SK-N-SH treated with all-trans-retinoic acid at 6 μM for 48 hours (cell line): ENCODE data around the gene ST8SIA1.

Experiments used
- ATAC-seq: fragments of 200-7000 bp; cut with Tn5 transposase; 3 replicates; pipeline ENCODE4 v1.9.1; 2020; ENCODE audit warnings: mild to moderate bottlenecking, moderate library complexity
- ARNTL ChIP-seq: fragments of 450-650 bp; formaldehyde crosslinking; IDR thresholded peaks from 2 replicates; pipeline ENCODE4 v1.5.0; 2020; ENCODE audit warnings: low read depth, mild to moderate bottlenecking, moderate library complexity, borderline replicate concordance
- BACH2 ChIP-seq: fragments of 250-450 bp; sonication (Bioruptor Pico); IDR thresholded peaks from 2 replicates; pipeline ENCODE4 v1.9.0; 2021; ENCODE audit warnings: mild to moderate bottlenecking, borderline replicate concordance
- CREB5 ChIP-seq: fragments of 250-450 bp; sonication (Bioruptor Pico); IDR thresholded peaks from 2 replicates; pipeline ENCODE4 v1.5.1; 2020; ENCODE audit warnings: low read depth, mild to moderate bottlenecking, moderate library complexity
- CSDC2 ChIP-seq: fragments of 250-450 bp; sonication (Bioruptor Pico); IDR thresholded peaks from 2 replicates; pipeline ENCODE4 v1.5.0; 2020; ENCODE audit warnings: mild to moderate bottlenecking, moderate library complexity
- CSRNP3 ChIP-seq: fragments of 250-450 bp; sonication (Bioruptor Pico); IDR thresholded peaks from 2 replicates; pipeline ENCODE4 v1.5.1; 2021; ENCODE audit warnings: mild to moderate bottlenecking, moderate library complexity
- ESRRG ChIP-seq: fragments of 250-450 bp; sonication (Bioruptor Pico); IDR thresholded peaks from 2 replicates; pipeline ENCODE4 v1.6.1; 2021; ENCODE audit warnings: mild to moderate bottlenecking
- GLIS3 ChIP-seq: fragments of 250-450 bp; sonication (Bioruptor Pico); IDR thresholded peaks from 2 replicates; pipeline ENCODE4 v1.5.0; 2020; ENCODE audit warnings: mild to moderate bottlenecking, moderate library complexity
- ISL1 ChIP-seq: fragments of 250-450 bp; sonication (Bioruptor Pico); IDR thresholded peaks from 2 replicates; pipeline ENCODE4 v2.1.2; 2022; ENCODE audit warnings: mild to moderate bottlenecking, moderate library complexity
- OSR1 ChIP-seq: fragments of 250-450 bp; sonication (Bioruptor Pico); IDR thresholded peaks from 2 replicates; pipeline ENCODE4 v1.8.0; 2022; ENCODE audit warnings: moderate library complexity, mild to moderate bottlenecking, inconsistent platforms
- PATZ1 ChIP-seq: fragments of 250-450 bp; sonication (Bioruptor Pico); IDR thresholded peaks from 2 replicates; pipeline ENCODE4 v1.8.0; 2020; ENCODE audit warnings: mild to moderate bottlenecking, moderate library complexity, borderline replicate concordance
- POU6F1 ChIP-seq: fragments of 250-450 bp; sonication (Bioruptor Pico); IDR thresholded peaks from 2 replicates; pipeline ENCODE4 v1.8.0; 2021; ENCODE audit warnings: low read depth, mild to moderate bottlenecking, moderate library complexity, borderline replicate concordance
- PPARA ChIP-seq: fragments of 250-450 bp; sonication (Bioruptor Pico); IDR thresholded peaks from 2 replicates; pipeline ENCODE4 v1.5.0; 2020; ENCODE audit warnings: mild to moderate bottlenecking, borderline replicate concordance
- RARB ChIP-seq: fragments of 250-450 bp; sonication (Bioruptor Pico); IDR thresholded peaks from 2 replicates; pipeline ENCODE4 v1.8.0; 2021; ENCODE audit warnings: mild to moderate bottlenecking, moderate library complexity
- SNAI2 ChIP-seq: fragments of 250-450 bp; sonication (Bioruptor Pico); IDR thresholded peaks from 2 replicates; pipeline ENCODE4 v1.5.0; 2020; ENCODE audit warnings: mild to moderate bottlenecking, moderate library complexity
- TOX ChIP-seq: fragments of 250-450 bp; sonication (Bioruptor Pico); IDR thresholded peaks from 2 replicates; pipeline ENCODE4 v1.8.0; 2021; ENCODE audit warnings: mild to moderate bottlenecking, moderate library complexity, borderline replicate concordance
- TSHZ2 ChIP-seq: fragments of 250-450 bp; sonication (Bioruptor Pico); IDR thresholded peaks from 2 replicates; pipeline ENCODE4 v1.5.0; 2020; ENCODE audit warnings: mild to moderate bottlenecking, moderate library complexity
- ZC3H10 ChIP-seq: fragments of 250-450 bp; sonication (Bioruptor Pico); IDR thresholded peaks from 2 replicates; pipeline ENCODE4 v1.5.1; 2021; ENCODE audit warnings: mild to moderate bottlenecking, moderate library complexity
- ZFP3 ChIP-seq: fragments of 250-450 bp; sonication (Bioruptor Pico); IDR thresholded peaks from 2 replicates; pipeline ENCODE4 v1.5.0; 2020; ENCODE audit warnings: mild to moderate bottlenecking, moderate library complexity
- ZFP30 ChIP-seq: fragments of 450-650 bp; formaldehyde crosslinking; IDR thresholded peaks from 2 replicates; pipeline ENCODE4 v1.5.0; 2022; ENCODE audit warnings: mild to moderate bottlenecking, moderate library complexity
- ZNF565 ChIP-seq: fragments of 450-650 bp; formaldehyde crosslinking; conservative IDR thresholded peaks from 2 replicates; pipeline ENCODE4 v1.5.0; 2020; ENCODE audit warnings: low read depth, mild to moderate bottlenecking, moderate library complexity
- ZNF70 ChIP-seq: fragments of 450-650 bp; formaldehyde crosslinking; IDR thresholded peaks from 2 replicates; pipeline ENCODE4 v1.5.0; 2020; ENCODE audit warnings: mild to moderate bottlenecking, moderate library complexity
- ZNF8 ChIP-seq: fragments of 450-650 bp; formaldehyde crosslinking; IDR thresholded peaks from 2 replicates; pipeline ENCODE4 v1.5.0; 2020; ENCODE audit warnings: mild to moderate bottlenecking, moderate library complexity

Gene ST8SIA1

GRCh38 chr12:22313963-22314330 lies 20.6 kb downstream of the ST8SIA1 start:
- no peak for TF ChIP-seq ZFP3 (CRISPR knock-in tag)
- TF ChIP-seq RARB (CRISPR knock-in tag) = no peak
- no peak for TF ChIP-seq ZFP30 (CRISPR knock-in tag)
- no peak for TF ChIP-seq ZNF8
- TF ChIP-seq, all 23 proteins: peak for 0
- no peak for ATAC-seq

GRCh38 chr12:22313286-22313962 lies 21.1 kb downstream of the ST8SIA1 start:
- ATAC-seq = no peak
- TF ChIP-seq BACH2 (no peak), OSR1 (CRISPR knock-in tag) (no peak), ZFP30 (CRISPR knock-in tag) (no peak), CSRNP3 (CRISPR knock-in tag) (no peak), CSDC2 (no peak), ESRRG (CRISPR knock-in tag) (no peak), ZNF70 (CRISPR knock-in tag) (no peak), SNAI2 (no peak), GLIS3 (no peak), ZNF8 (no peak), ZFP3 (CRISPR knock-in tag) (no peak), PPARA (CRISPR knock-in tag) (no peak), TSHZ2 (CRISPR knock-in tag) (no peak), ZNF565 (CRISPR knock-in tag) (no peak)

- TF ChIP-seq ZFP3 (CRISPR knock-in tag) (no peak), ZNF565 (CRISPR knock-in tag) (no peak)
- ATAC-seq = no peak
These were observed 22.2 kb downstream of the ST8SIA1 start for GRCh38 chr12:22312336-22312735.

- ATAC-seq = no peak
- TF ChIP-seq ZNF565 (CRISPR knock-in tag) = no peak
- TF ChIP-seq ZNF8 = no peak
- TF ChIP-seq SNAI2 = no peak
- TF ChIP-seq ARNTL (CRISPR knock-in tag) = no peak
- no peak for TF ChIP-seq OSR1 (CRISPR knock-in tag)
- TF ChIP-seq PPARA (CRISPR knock-in tag) = no peak
- TF ChIP-seq TOX (CRISPR knock-in tag) = no peak
- TF ChIP-seq BACH2 = no peak
- no peak for TF ChIP-seq ISL1 (CRISPR knock-in tag)
These were observed 23.8 kb downstream of the ST8SIA1 start for GRCh38 chr12:22310709-22311108.

GRCh38 chr12:22310275-22310674 lies 24.2 kb downstream of the ST8SIA1 start:
- ATAC-seq = no peak
- TF ChIP-seq PATZ1 (CRISPR knock-in tag) (no peak), ISL1 (CRISPR knock-in tag) (no peak), ARNTL (CRISPR knock-in tag) (no peak), CSDC2 (no peak), CREB5 (CRISPR knock-in tag) (no peak), SNAI2 (no peak), CSRNP3 (CRISPR knock-in tag) (no peak), ZC3H10 (CRISPR knock-in tag) (no peak), POU6F1 (CRISPR knock-in tag) (no peak), TOX (CRISPR knock-in tag) (no peak), PPARA (CRISPR knock-in tag) (no peak)
